ENCODE data around the gene RNU1-4. TPM values are rescaled to one million over a fixed set of nuclear protein-coding genes. Genes with fewer than 3 reads are reported as not detected.

RNU1-4 gene
- polyA plus RNA-seq, 1 donor (not counting 4 experiments of a cell fraction or from before 2014, with no cell fraction given): 67.0 TPM

- Histone ChIP-seq H3K4me2 (ENCODE audit: control insufficient read depth, extremely low read depth, insufficient read depth, low read depth, low read length) (no peak overlapping the region), H3K27ac (ENCODE audit: control insufficient read depth, insufficient read depth, low read length) (no peak overlapping the region), H2AFZ (ENCODE audit: control insufficient read depth, low read length) (no peak overlapping the region), H3K27me3 (ENCODE audit: control insufficient read depth, extremely low read depth, insufficient read depth, low read length) (peaks cover 28% of the 10 kb centered on the region), H3K9me3 (ENCODE audit: control insufficient read depth, low read depth, low read length) (no peaks in the 10 kb centered on the region), H3K9me1 (ENCODE audit: control insufficient read depth, extremely low read depth, insufficient read depth, low read length) (no peaks in the 10 kb centered on the region), H4K20me1 (ENCODE audit: control insufficient read depth, extremely low read depth, insufficient read depth, low read length) (peaks cover 2% of the 10 kb centered on the region), H3K9ac (ENCODE audit: control insufficient read depth, extremely low read depth, insufficient read depth, low read length) (no peak overlapping the region), H3K4me3 (ENCODE audit: control insufficient read depth in 2 of 3, extremely low read depth in 1 of 3, insufficient read depth in 2 of 3, low read depth in 1 of 3, low read length in 3 of 3) (no peak overlapping the region), H3K4me1 (ENCODE audit: control insufficient read depth, extremely low read depth, insufficient read depth, low read length) (no peaks in the 10 kb centered on the region), H3K79me2 (ENCODE audit: control insufficient read depth, insufficient read depth, low read length) (no peaks in the 10 kb centered on the region), H3K36me3 (ENCODE audit: control insufficient read depth in 2 of 2, extremely low read depth in 1 of 2, insufficient read depth in 2 of 2, low read length in 2 of 2) (no peaks in the 10 kb centered on the region)
- TF ChIP-seq, protein P1, sequence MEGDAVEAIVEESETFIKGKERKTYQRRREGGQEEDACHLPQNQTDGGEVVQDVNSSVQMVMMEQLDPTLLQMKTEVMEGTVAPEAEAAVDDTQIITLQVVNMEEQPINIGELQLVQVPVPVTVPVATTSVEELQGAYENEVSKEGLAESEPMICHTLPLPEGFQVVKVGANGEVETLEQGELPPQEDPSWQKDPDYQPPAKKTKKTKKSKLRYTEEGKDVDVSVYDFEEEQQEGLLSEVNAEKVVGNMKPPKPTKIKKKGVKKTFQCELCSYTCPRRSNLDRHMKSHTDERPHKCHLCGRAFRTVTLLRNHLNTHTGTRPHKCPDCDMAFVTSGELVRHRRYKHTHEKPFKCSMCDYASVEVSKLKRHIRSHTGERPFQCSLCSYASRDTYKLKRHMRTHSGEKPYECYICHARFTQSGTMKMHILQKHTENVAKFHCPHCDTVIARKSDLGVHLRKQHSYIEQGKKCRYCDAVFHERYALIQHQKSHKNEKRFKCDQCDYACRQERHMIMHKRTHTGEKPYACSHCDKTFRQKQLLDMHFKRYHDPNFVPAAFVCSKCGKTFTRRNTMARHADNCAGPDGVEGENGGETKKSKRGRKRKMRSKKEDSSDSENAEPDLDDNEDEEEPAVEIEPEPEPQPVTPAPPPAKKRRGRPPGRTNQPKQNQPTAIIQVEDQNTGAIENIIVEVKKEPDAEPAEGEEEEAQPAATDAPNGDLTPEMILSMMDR (optimal IDR thresholded peaks at IDR 0.05 in 1 of 3, IDR thresholded peaks at IDR 0.05 in 1 of 3, conservative IDR thresholded peaks at IDR 0.05 in 1 of 3; ENCODE audit: extremely low read depth in 1 of 3, insufficient read depth in 2 of 3, low read length in 3 of 3): no peak
- TF ChIP-seq EZH2 (IDR thresholded peaks at IDR 0.05; ENCODE audit: low read length): no peak
- DNase-seq (ENCODE audit: low read depth, low spot score) (no peak), FAIRE-seq (no peak)
- dilution Hi-C loops (cut with MboI; ENCODE audit: extremely low pct_ligation_motif_present, low sequenced_read_pairs): no loop called here
Measured at GRCh38 chr1:16720351-16721223, 19.7 kb upstream of the RNU1-4 start.

- no peak overlapping the region for H3K9ac ChIP-seq (ENCODE audit: control insufficient read depth, extremely low read depth, insufficient read depth, low read length)
- dilution Hi-C loops (cut with MboI; ENCODE audit: extremely low pct_ligation_motif_present, low sequenced_read_pairs): no loop called here
- no peak overlapping the region for H3K27ac ChIP-seq (ENCODE audit: control insufficient read depth, insufficient read depth, low read length)
- H3K4me3 ChIP-seq (ENCODE audit: control insufficient read depth in 2 of 3, extremely low read depth in 1 of 3, insufficient read depth in 2 of 3, low read depth in 1 of 3, low read length in 3 of 3): no peak overlapping the region
- no peaks in the 10 kb centered on the region for H3K9me3 ChIP-seq (ENCODE audit: control insufficient read depth, low read depth, low read length)
- DNase-seq (ENCODE audit: low read depth, low spot score) (no peak), FAIRE-seq (no peak)
- peaks cover 2% of the 10 kb centered on the region for H4K20me1 ChIP-seq (ENCODE audit: control insufficient read depth, extremely low read depth, insufficient read depth, low read length)
- no peaks in the 10 kb centered on the region for H3K9me1 ChIP-seq (ENCODE audit: control insufficient read depth, extremely low read depth, insufficient read depth, low read length)
- H3K27me3 ChIP-seq (ENCODE audit: control insufficient read depth, extremely low read depth, insufficient read depth, low read length): peaks cover 21% of the 10 kb centered on the region
- no peaks in the 10 kb centered on the region for H3K79me2 ChIP-seq (ENCODE audit: control insufficient read depth, insufficient read depth, low read length)
- TF ChIP-seq, protein P1 (optimal IDR thresholded peaks at IDR 0.05 in 1 of 3, IDR thresholded peaks at IDR 0.05 in 1 of 3, conservative IDR thresholded peaks at IDR 0.05 in 1 of 3; ENCODE audit: extremely low read depth in 1 of 3, insufficient read depth in 2 of 3, low read length in 3 of 3): no peak
- no peak for TF ChIP-seq EZH2 (IDR thresholded peaks at IDR 0.05; ENCODE audit: low read length)
- no peak overlapping the region for H3K4me2 ChIP-seq (ENCODE audit: control insufficient read depth, extremely low read depth, insufficient read depth, low read depth, low read length)
- no peaks in the 10 kb centered on the region for H3K36me3 ChIP-seq (ENCODE audit: control insufficient read depth in 2 of 2, extremely low read depth in 1 of 2, insufficient read depth in 2 of 2, low read length in 2 of 2)
- H2AFZ ChIP-seq (ENCODE audit: control insufficient read depth, low read length): no peak overlapping the region
- H3K4me1 ChIP-seq (ENCODE audit: control insufficient read depth, extremely low read depth, insufficient read depth, low read length): no peaks in the 10 kb centered on the region
Measured at GRCh38 chr1:16721871-16722641, 18.3 kb upstream of the RNU1-4 start.

All from keratinocyte (primary cell).